Measurements from ENCODE around the gene KLK10. TPM values are rescaled to one million over a fixed set of nuclear protein-coding genes. Genes with fewer than 3 reads are reported as not detected.

The KLK10 gene
- total RNA-seq, 2 donors from 2014 or later, result not detected

GRCh38 chr19:51020988-51021651 lies 1.6 kb upstream of the KLK10 start:
- Mint-ChIP-seq H3K4me1 (ENCODE audit: low read depth in 2 of 2) (peaks cover 23 to 24% of the 10 kb centered on the region in 2 donors), H3K36me3 (peaks cover 7% of the 10 kb centered on the region), H3K27ac (no peak overlapping the region), H3K4me3 (no peak overlapping the region), H3K27me3 (peaks cover 41% of the 10 kb centered on the region in 2 donors), H3K9me3 (no peaks in the 10 kb centered on the region)
- ATAC-seq (no peak), DNase-seq (ENCODE audit: low spot score) (no peak)

GRCh38 chr19:51018745-51019543 lies 565 bp downstream of the KLK10 start:
- Mint-ChIP-seq H3K4me3 (peak overlapping the region; percentile 65), H3K4me1 (ENCODE audit: low read depth in 2 of 2) (peaks cover 24 to 26% of the 10 kb centered on the region in 2 donors), H3K27me3 (peaks cover 53 to 60% of the 10 kb centered on the region in 2 donors), H3K36me3 (peaks cover 7% of the 10 kb centered on the region), H3K27ac (no peak overlapping the region), H3K9me3 (no peaks in the 10 kb centered on the region)
- DNase-seq (ENCODE audit: low spot score) (no peak), ATAC-seq (no peak)

- Mint-ChIP-seq H3K27ac (no peak overlapping the region), H3K4me3 (peak overlapping the region; percentile 65), H3K4me1 (ENCODE audit: low read depth in 2 of 2) (peaks cover 24 to 26% of the 10 kb centered on the region in 2 donors), H3K27me3 (peaks cover 45 to 55% of the 10 kb centered on the region in 2 donors), H3K36me3 (peaks cover 7% of the 10 kb centered on the region), H3K9me3 (no peaks in the 10 kb centered on the region)
- ATAC-seq (peak; percentile 55 to 61), DNase-seq (ENCODE audit: low spot score) (no peak)
Observed at GRCh38 chr19:51016798-51017683, 2.5 kb downstream of the KLK10 start.

GRCh38 chr19:51015691-51016267 lies 3.7 kb downstream of the KLK10 start:
- Mint-ChIP-seq H3K27ac (no peak overlapping the region), H3K9me3 (no peaks in the 10 kb centered on the region), H3K4me1 (ENCODE audit: low read depth in 2 of 2) (peaks cover 24 to 26% of the 10 kb centered on the region in 2 donors), H3K27me3 (peaks cover 46 to 58% of the 10 kb centered on the region in 2 donors), H3K4me3 (no peak overlapping the region), H3K36me3 (peaks cover 7% of the 10 kb centered on the region)
- DNase-seq (ENCODE audit: low spot score) (no peak), ATAC-seq (no peak)

GRCh38 chr19:51014242-51014641 lies 5.3 kb downstream of the KLK10 start:
- no peak for DNase-seq (ENCODE audit: low spot score)
- Mint-ChIP-seq H3K9me3 (no peaks in the 10 kb centered on the region), H3K27me3 (peaks cover 50 to 54% of the 10 kb centered on the region in 2 donors), H3K36me3 (peaks cover 7% of the 10 kb centered on the region), H3K4me3 (no peak overlapping the region), H3K27ac (no peak overlapping the region), H3K4me1 (ENCODE audit: low read depth in 2 of 2) (peaks cover 18 to 21% of the 10 kb centered on the region in 2 donors)
- ATAC-seq, result no peak

GRCh38 chr19:51012661-51013190 lies 6.8 kb downstream of the KLK10 start:
- Mint-ChIP-seq H3K27me3 (peaks cover 43 to 46% of the 10 kb centered on the region in 2 donors), H3K4me3 (no peak overlapping the region), H3K36me3 (no peaks in the 10 kb centered on the region), H3K4me1 (ENCODE audit: low read depth in 2 of 2) (peaks cover 9 to 13% of the 10 kb centered on the region in 2 donors), H3K9me3 (no peaks in the 10 kb centered on the region), H3K27ac (no peak overlapping the region)
- no peak for DNase-seq (ENCODE audit: low spot score)
- no peak for ATAC-seq

GRCh38 chr19:51010066-51010795 lies 9.3 kb downstream of the KLK10 start:
- Mint-ChIP-seq H3K9me3 (no peaks in the 10 kb centered on the region), H3K36me3 (no peaks in the 10 kb centered on the region), H3K27ac (no peak overlapping the region), H3K4me3 (no peak overlapping the region), H3K27me3 (peaks cover 35 to 39% of the 10 kb centered on the region in 2 donors), H3K4me1 (ENCODE audit: low read depth in 2 of 2) (no peaks in the 10 kb centered on the region)
- DNase-seq (ENCODE audit: low spot score) (no peak), ATAC-seq (no peak)

- peak; percentile 11 to 15 for ATAC-seq
- Mint-ChIP-seq H3K9me3 (no peaks in the 10 kb centered on the region), H3K27me3 (peaks cover 29 to 37% of the 10 kb centered on the region in 2 donors), H3K4me1 (ENCODE audit: low read depth in 2 of 2) (no peaks in the 10 kb centered on the region), H3K4me3 (no peak overlapping the region), H3K36me3 (no peaks in the 10 kb centered on the region), H3K27ac (no peak overlapping the region)
- no peak for DNase-seq (ENCODE audit: low spot score)
Observed at GRCh38 chr19:51009061-51009891, 10.2 kb downstream of the KLK10 start.

GRCh38 chr19:51007488-51007887 lies 12.0 kb downstream of the KLK10 start:
- Mint-ChIP-seq H3K27ac (no peak overlapping the region), H3K4me1 (ENCODE audit: low read depth in 2 of 2) (no peaks in the 10 kb centered on the region), H3K4me3 (no peak overlapping the region), H3K27me3 (peaks cover 31 to 36% of the 10 kb centered on the region in 2 donors), H3K36me3 (no peaks in the 10 kb centered on the region), H3K9me3 (no peaks in the 10 kb centered on the region)
- no peak for DNase-seq (ENCODE audit: low spot score)
- ATAC-seq, result no peak

- peaks cover 40 to 45% of the 10 kb centered on the region in 2 donors for H3K27me3 Mint-ChIP-seq
- DNase-seq (ENCODE audit: low spot score) (no peak), ATAC-seq (no peak)
- no peak overlapping the region for H3K4me3 Mint-ChIP-seq
- H3K4me1 Mint-ChIP-seq (ENCODE audit: low read depth in 2 of 2), result peaks cover 0 to 4% of the 10 kb centered on the region in 2 donors
- no peaks in the 10 kb centered on the region for H3K9me3 Mint-ChIP-seq
- H3K27ac Mint-ChIP-seq, result no peak overlapping the region
- no peaks in the 10 kb centered on the region for H3K36me3 Mint-ChIP-seq
Observed at GRCh38 chr19:51006406-51006805, 13.1 kb downstream of the KLK10 start.

- DNase-seq (ENCODE audit: low spot score) (no peak), ATAC-seq (no peak)
- Mint-ChIP-seq H3K9me3 (no peaks in the 10 kb centered on the region), H3K27ac (no peak overlapping the region), H3K4me3 (no peak overlapping the region), H3K4me1 (ENCODE audit: low read depth in 2 of 2) (peaks cover 0 to 4% of the 10 kb centered on the region in 2 donors), H3K27me3 (peaks cover 41% of the 10 kb centered on the region in 2 donors), H3K36me3 (no peaks in the 10 kb centered on the region)
Observed at GRCh38 chr19:51005248-51005647, 14.3 kb downstream of the KLK10 start.

GRCh38 chr19:51003316-51003715 lies 16.2 kb downstream of the KLK10 start:
- no peak overlapping the region for H3K4me3 Mint-ChIP-seq
- ATAC-seq, result no peak

More at GRCh38 chr19:51003316-51003715, 16.2 kb downstream of the KLK10 start:
- DNase-seq (ENCODE audit: low spot score), result no peak
- Mint-ChIP-seq H3K36me3 (no peaks in the 10 kb centered on the region), H3K9me3 (no peaks in the 10 kb centered on the region), H3K27ac (no peak overlapping the region), H3K4me1 (ENCODE audit: low read depth in 2 of 2) (peaks cover 0 to 4% of the 10 kb centered on the region in 2 donors), H3K27me3 (peaks cover 34 to 47% of the 10 kb centered on the region in 2 donors)
